Measurements from ENCODE around the gene ABCA2.

Gene ABCA2

GRCh38 chr9:136961279-136962065 lies 66.6 kb downstream of the ABCA2 start:
- Histone ChIP-seq H3K27ac (peak overlapping the region in 9 of 21 experiments; percentile 12 to 69 (median 39)), H3K4me3 (no peak overlapping the region)

- Histone ChIP-seq H3K4me3 (no peak overlapping the region), H3K27ac (peak overlapping the region in 4 of 21 experiments; percentile 16 to 69 (median 45))
Measured at GRCh38 chr9:136960938-136961275, 67.1 kb downstream of the ABCA2 start.

- peak overlapping the region in 4 of 21 experiments; percentile 46 to 80 (median 64) for H3K27ac ChIP-seq
- H3K4me3 ChIP-seq, result no peak overlapping the region
Measured at GRCh38 chr9:136960212-136960937, 67.7 kb downstream of the ABCA2 start.

GRCh38 chr9:136958898-136959850 lies 68.9 kb downstream of the ABCA2 start:
- H3K27ac ChIP-seq, result peak overlapping the region in 6 of 21 experiments; percentile 12 to 80 (median 53)
- no peak overlapping the region for H3K4me3 ChIP-seq

- Histone ChIP-seq H3K27ac (no peak overlapping the region), H3K4me3 (no peak overlapping the region)
Measured at GRCh38 chr9:136958473-136958872, 69.6 kb downstream of the ABCA2 start.

GRCh38 chr9:136957901-136958300 lies 70.1 kb downstream of the ABCA2 start:
- Histone ChIP-seq H3K27ac (no peak overlapping the region), H3K4me3 (no peak overlapping the region)

- no peak overlapping the region for H3K4me3 ChIP-seq
- no peak overlapping the region for H3K27ac ChIP-seq
Measured at GRCh38 chr9:136957461-136957860, 70.6 kb downstream of the ABCA2 start.
